ENCODE results near the gene RPL35.

Gene RPL35
- 416 to 542 reads per million in 2 donors for total RNA-seq

DNA sequence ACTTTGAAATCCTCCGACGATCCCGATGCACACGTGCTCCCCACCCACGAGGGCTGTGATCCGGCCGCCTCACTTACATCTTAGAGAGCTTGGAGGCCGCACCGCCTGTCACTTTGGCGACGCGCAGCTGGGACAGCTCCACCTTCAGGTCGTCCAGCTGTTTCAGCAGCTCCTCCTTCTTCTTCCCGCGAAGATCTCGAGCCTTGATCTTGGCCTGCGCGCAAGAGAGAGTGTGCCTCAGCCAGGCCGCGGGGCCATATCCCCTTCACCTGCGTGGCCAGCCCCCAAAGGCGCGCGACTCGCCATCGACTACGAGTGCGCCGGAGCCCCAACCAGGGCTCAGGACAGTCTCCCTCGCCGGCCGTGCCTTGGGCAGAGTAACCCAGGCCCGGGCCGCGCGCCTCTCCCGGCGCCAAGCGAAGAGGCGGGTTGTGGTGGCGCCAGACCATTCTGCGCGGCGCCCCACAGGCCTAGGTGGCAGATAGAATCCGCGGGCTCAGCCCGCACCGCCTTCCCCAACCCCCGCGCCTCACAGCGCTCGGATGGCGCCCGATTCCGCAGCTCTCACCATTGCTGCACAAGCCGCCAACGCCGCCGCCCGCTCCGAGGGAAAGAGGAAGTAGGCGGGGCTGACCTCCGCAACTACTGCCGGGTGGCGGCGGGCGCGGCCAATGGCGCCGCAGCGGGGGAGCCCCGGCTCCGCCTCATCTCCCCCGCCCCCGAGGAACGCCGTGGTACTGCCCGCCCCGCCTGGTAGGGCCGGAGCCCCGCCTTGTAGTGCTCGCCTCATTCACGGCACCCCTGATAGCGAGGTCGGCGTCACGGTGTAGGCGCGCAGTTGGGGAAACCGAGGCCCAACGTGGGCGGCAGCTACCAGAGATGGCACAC, at the start of gene RPL35, which contains the start of gene ARPC5L:
Gene RPL35, minus strand, starts transcription at position 616 of the 888 bp plus-strand sequence. Its CDS starts 45 bp downstream, at position 571.
Gene ARPC5L, plus strand, starts transcription at position 789 of the 888 bp plus-strand sequence. CDS start 7,161 bp downstream, outside the sequence.
- DNase-seq, result peak; percentile 92

DNA sequence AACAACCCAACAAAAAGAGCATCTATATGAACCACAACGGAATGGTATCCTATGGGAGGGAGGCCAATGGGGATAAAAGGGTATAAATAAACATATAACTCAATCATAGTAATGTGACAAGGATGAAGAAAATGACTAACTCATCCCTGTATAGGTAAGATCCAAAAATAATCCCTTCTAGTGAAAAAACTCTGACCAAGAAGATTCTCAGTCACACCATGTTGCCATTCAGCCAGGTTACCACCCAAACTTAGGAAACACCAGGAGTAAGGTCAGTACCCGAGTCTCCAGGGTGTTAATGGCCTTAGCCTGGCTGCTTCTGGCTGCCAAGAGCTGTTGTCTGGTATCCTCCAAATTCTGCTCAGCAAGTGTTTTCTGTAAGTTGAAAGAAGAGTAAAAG, 46.3 kb upstream of the RPL35 start:
- no peak for DNase-seq

- DNase-seq, result no peak
Measured at GRCh38 chr9:124906966-124907365, 45.2 kb upstream of the RPL35 start.

DNA sequence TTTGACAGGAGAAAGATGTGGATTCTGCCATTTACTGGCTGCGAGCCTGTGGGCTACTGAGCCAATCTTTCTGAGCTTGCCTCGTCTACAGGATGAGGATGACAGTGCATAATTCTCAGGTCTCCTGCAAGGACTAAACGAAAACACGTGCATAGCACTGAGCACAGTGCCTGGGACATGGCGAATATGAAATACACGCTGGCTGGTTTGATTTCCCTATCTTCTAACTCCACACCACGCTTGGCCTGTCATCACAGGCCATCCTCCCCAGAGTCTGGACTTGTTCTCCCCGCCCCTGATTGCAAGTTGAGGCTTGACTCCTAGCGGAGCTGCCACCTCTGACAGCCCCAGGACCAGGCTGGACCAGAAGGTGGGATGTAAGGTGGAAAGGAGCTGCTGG, 38.1 kb upstream of the RPL35 start:
- DNase-seq, result no peak

GRCh38 chr9:124897570-124898460, 36.1 kb upstream of the RPL35 start:
- no peak for DNase-seq

- no peak for DNase-seq
Measured at GRCh38 chr9:124894741-124895170, 33.0 kb upstream of the RPL35 start.

DNA sequence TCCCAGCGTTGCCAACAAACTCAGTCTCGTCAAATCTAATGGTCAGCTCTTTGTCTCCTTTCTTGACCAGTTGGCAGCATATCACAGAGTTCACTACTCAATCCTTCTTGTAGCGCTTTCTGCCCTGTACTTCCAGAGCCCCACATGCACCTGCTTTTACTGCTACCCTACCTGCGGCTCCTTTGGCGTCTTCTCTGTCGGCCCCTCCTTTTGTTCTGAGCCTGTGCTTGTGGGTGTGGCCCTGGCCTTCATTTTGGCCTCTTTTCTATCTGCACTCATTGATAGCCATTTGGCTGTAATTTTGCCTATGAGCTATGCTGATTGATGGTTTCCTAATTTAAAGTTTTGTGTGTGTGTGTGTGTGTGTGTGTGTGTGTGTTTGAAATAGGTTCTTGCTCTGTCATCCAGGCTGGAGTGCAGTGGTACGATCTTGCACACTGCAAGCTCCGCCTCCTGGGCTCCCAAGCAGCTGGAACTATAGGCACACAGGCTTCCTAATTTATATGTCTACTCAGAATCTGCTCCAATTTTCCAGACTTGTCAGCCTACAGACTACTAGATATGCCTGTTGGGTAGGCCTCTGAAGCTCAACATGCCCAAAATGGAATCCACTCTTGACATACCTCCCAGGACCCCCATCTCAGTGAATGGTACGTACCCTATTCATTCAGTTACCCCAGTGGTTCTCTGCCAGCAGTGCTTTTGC, 32.4 kb upstream of the RPL35 start:
- DNase-seq, result no peak

GRCh38 chr9:124890179-124890578, 28.4 kb upstream of the RPL35 start:
- DNase-seq, result no peak

GRCh38 chr9:124889006-124889405, 27.2 kb upstream of the RPL35 start:
- DNase-seq, result no peak

GRCh38 chr9:124887832-124888231, 26.1 kb upstream of the RPL35 start:
- no peak for DNase-seq

GRCh38 chr9:124886866-124887492, 25.2 kb upstream of the RPL35 start:
- no peak for DNase-seq

DNA sequence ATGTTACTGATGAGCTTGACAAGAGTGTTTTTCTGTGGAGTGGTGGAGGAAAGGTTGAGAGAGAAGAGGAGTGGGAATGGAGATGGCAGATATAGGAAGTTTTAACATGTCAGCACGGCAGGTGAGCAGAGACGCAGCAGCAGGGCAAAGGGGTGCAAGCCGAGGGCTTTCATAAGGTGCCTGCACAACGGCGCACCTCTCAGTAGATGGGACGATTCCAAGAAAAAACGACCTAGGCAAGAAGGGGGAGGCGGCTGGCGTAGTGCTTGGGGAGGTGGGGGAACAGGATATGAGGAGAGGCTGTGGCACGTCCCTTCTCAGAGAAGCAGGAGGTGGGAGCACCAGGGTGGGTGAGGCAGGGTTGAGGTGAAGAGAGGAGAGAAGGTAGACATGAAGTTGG, 24.7 kb upstream of the RPL35 start:
- DNase-seq, result no peak

GRCh38 chr9:124885551-124885950, 23.8 kb upstream of the RPL35 start:
- DNase-seq, result no peak

- no peak for DNase-seq
Measured at GRCh38 chr9:124884376-124884775, 22.6 kb upstream of the RPL35 start.

DNA sequence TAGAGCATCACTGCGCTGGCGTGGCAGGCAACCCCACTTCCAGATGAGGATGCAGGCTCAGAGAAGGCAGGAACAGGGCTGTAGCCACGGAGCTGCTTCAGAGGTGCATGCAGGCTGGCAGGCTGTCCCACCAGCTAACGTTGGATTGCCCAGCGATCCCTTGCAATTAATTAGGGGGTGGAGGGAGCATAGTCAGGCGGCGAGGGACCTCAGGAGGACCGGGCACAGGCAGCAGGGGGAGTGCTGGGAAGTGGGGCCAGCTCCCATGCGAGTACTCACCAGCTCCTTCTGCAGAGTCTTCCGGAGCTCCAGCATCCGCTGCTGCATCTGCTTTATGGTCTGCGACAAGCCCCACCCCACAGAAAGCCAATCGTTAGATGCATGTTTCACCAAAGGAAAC, 20.5 kb upstream of the RPL35 start:
- DNase-seq, result no peak

GRCh38 chr9:124881138-124881743, 19.5 kb upstream of the RPL35 start:
- no peak for DNase-seq

DNA sequence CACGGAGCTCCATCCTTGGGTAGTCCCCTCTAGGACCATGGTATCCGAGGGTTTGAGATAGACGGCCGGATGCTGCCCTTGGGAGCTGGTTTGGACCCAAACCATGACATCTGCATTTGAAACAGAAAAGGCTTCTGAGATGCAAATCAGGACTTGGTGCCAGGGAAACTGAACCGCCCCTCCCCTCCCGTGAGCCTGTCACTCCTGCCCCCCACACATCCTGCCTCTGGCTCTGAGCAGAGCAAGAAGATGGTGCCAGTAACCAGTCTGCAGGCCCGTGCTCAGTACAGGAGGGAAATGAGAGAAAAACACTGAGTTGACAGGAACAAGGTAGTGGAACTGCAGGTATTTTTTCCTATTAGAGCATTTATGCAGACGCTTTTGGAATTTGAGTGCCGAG, 18.7 kb upstream of the RPL35 start:
- no peak for DNase-seq

DNA sequence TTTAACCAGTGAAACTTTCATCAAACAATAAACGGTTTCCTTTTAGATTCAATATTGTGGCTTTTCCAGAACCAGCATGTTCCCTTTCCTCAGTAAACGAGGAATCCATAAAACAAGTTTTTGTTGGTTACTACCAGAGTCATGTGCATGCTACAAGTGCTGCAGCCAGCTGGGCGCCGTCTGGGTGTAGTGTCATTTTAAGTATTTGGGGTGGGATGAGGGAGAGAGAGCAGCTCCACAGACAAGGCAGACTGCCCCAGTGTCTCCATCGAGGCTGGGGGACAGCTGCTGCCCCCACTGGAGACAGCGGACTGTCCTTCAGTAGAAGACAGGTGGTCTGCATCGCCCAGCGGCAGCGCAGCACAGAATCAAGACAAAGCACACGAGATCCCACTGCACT, 17.5 kb upstream of the RPL35 start:
- DNase-seq, result no peak

DNA sequence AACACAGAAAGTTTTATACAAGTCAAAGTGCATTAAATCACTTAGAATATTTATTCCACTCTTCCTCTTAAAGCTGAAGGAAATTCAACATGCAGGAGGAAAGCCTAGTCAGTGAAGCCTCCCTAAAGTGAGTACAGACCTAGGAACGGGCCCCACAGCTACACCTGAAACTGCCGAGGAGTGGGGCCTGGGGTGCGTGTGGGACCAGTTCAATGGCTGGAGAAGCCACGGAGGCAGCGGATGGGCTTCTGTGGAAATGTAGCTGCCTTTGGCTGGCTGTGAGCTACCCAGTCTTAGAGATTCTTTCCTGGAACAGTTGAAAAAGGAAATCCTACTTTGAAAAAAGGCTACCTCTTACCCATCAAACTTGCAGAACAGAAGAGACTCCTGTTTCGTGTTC, 16.8 kb upstream of the RPL35 start:
- no peak for DNase-seq

DNA sequence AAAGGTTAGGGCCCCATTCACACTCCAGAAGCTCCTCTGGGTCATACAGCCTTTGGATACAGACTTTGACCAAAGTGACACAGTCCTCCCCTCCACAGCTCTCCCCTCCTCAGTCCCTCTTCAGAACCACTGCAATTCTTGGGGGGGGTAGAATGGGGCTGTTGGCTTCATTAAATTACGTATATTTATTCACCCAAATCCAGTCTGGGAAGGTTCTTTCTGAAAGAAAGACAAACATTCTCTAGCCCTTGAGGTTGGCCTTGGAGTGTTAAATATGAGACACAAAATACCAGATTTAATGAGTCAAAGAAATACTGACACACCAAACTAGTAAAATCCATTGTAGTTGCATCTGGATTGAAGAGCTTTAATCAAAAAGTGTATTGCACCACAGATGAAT, 16.3 kb upstream of the RPL35 start:
- DNase-seq, result no peak

GRCh38 chr9:124877021-124877782, 15.4 kb upstream of the RPL35 start:
- DNase-seq, result no peak

Measured in activated gamma-delta T cell (primary cell).